Embryonic facial prominence (tissue), 1 donor: ENCODE data around the gene BGLAP.

Experiments
- DNase-seq: peaks from one replicate; pipeline ENCODE4 v3.0.0-alpha.2; 2016; ENCODE audit errors: extremely low spot score

Gene BGLAP

GRCh38 chr1:156291226-156292061, 49.5 kb downstream of the BGLAP start:
- no peak for DNase-seq
